HG03354 (cell line): ENCODE measurements around the gene SYT6.

ENCODE experiments used
- ATAC-seq: cut with Tn5 transposase; IDR thresholded peaks from one replicate; pipeline ENCODE4 v1.9.1; 2021; ENCODE audit warnings: mild to moderate bottlenecking; ENCODE audit not compliant: unreplicated experiment, poor library complexity, severe bottlenecking

The SYT6 gene

GRCh38 chr1:114126261-114127095 lies 27.2 kb downstream of the SYT6 start:
- peak; percentile 86 for ATAC-seq

- no peak for ATAC-seq
Observed at GRCh38 chr1:114124644-114125043, 29.0 kb downstream of the SYT6 start.

- ATAC-seq, result no peak
Observed at GRCh38 chr1:114122941-114123618, 30.6 kb downstream of the SYT6 start.

GRCh38 chr1:114118351-114118990 lies 35.2 kb downstream of the SYT6 start:
- no peak for ATAC-seq

- ATAC-seq, result no peak
Observed at GRCh38 chr1:114117654-114118053, 36.0 kb downstream of the SYT6 start.

GRCh38 chr1:114116086-114116485 lies 37.6 kb downstream of the SYT6 start:
- no peak for ATAC-seq

GRCh38 chr1:114114185-114115094 lies 39.2 kb downstream of the SYT6 start:
- ATAC-seq, result no peak

GRCh38 chr1:114113411-114114184 lies 40.1 kb downstream of the SYT6 start:
- no peak for ATAC-seq

GRCh38 chr1:114112775-114113174 lies 40.9 kb downstream of the SYT6 start:
- ATAC-seq, result no peak

GRCh38 chr1:114111731-114112641 lies 41.7 kb downstream of the SYT6 start:
- ATAC-seq, result no peak

GRCh38 chr1:114109981-114110380 lies 43.7 kb downstream of the SYT6 start:
- ATAC-seq, result no peak

- ATAC-seq, result peak; percentile 81
Observed at GRCh38 chr1:114108751-114109255, 44.9 kb downstream of the SYT6 start.

GRCh38 chr1:114107474-114108435 lies 45.9 kb downstream of the SYT6 start:
- no peak for ATAC-seq

- ATAC-seq, result no peak
Observed at GRCh38 chr1:114105421-114105979, 48.2 kb downstream of the SYT6 start.

- ATAC-seq, result no peak
Observed at GRCh38 chr1:114104949-114105348, 48.7 kb downstream of the SYT6 start.

GRCh38 chr1:114103992-114104391 lies 49.7 kb downstream of the SYT6 start:
- ATAC-seq, result no peak
